SK-N-SH treated with all-trans-retinoic acid at 6 μM for 48 hours (cell line): ENCODE results near the gene PLAGL1.

Experiments
- ATAC-seq: fragments of 200-7000 bp; cut with Tn5 transposase; 3 replicates; pipeline ENCODE4 v1.9.1; 2020; ENCODE audit warnings: mild to moderate bottlenecking, moderate library complexity
- ARNTL ChIP-seq: fragments of 450-650 bp; formaldehyde crosslinking; IDR thresholded peaks from 2 replicates; pipeline ENCODE4 v1.5.0; 2020; ENCODE audit warnings: low read depth, mild to moderate bottlenecking, moderate library complexity, borderline replicate concordance
- BACH2 ChIP-seq: fragments of 250-450 bp; sonication (Bioruptor Pico); IDR thresholded peaks from 2 replicates; pipeline ENCODE4 v1.9.0; 2021; ENCODE audit warnings: mild to moderate bottlenecking, borderline replicate concordance
- CSDC2 ChIP-seq: fragments of 250-450 bp; sonication (Bioruptor Pico); IDR thresholded peaks from 2 replicates; pipeline ENCODE4 v1.5.0; 2020; ENCODE audit warnings: mild to moderate bottlenecking, moderate library complexity
- ESRRG ChIP-seq: fragments of 250-450 bp; sonication (Bioruptor Pico); IDR thresholded peaks from 2 replicates; pipeline ENCODE4 v1.6.1; 2021; ENCODE audit warnings: mild to moderate bottlenecking
- GLIS3 ChIP-seq: fragments of 250-450 bp; sonication (Bioruptor Pico); IDR thresholded peaks from 2 replicates; pipeline ENCODE4 v1.5.0; 2020; ENCODE audit warnings: mild to moderate bottlenecking, moderate library complexity
- ISL1 ChIP-seq: fragments of 250-450 bp; sonication (Bioruptor Pico); IDR thresholded peaks from 2 replicates; pipeline ENCODE4 v2.1.2; 2022; ENCODE audit warnings: mild to moderate bottlenecking, moderate library complexity
- OSR1 ChIP-seq: fragments of 250-450 bp; sonication (Bioruptor Pico); IDR thresholded peaks from 2 replicates; pipeline ENCODE4 v1.8.0; 2022; ENCODE audit warnings: moderate library complexity, mild to moderate bottlenecking, inconsistent platforms
- PPARA ChIP-seq: fragments of 250-450 bp; sonication (Bioruptor Pico); IDR thresholded peaks from 2 replicates; pipeline ENCODE4 v1.5.0; 2020; ENCODE audit warnings: mild to moderate bottlenecking, borderline replicate concordance
- RARB ChIP-seq: fragments of 250-450 bp; sonication (Bioruptor Pico); IDR thresholded peaks from 2 replicates; pipeline ENCODE4 v1.8.0; 2021; ENCODE audit warnings: mild to moderate bottlenecking, moderate library complexity
- SNAI2 ChIP-seq: fragments of 250-450 bp; sonication (Bioruptor Pico); IDR thresholded peaks from 2 replicates; pipeline ENCODE4 v1.5.0; 2020; ENCODE audit warnings: mild to moderate bottlenecking, moderate library complexity
- TCF4 ChIP-seq: fragments of 250-450 bp; sonication (Bioruptor Pico); IDR thresholded peaks from 2 replicates; pipeline ENCODE4 v1.8.0; 2021; ENCODE audit warnings: mild to moderate bottlenecking, moderate library complexity, borderline replicate concordance
- TOX ChIP-seq: fragments of 250-450 bp; sonication (Bioruptor Pico); IDR thresholded peaks from 2 replicates; pipeline ENCODE4 v1.8.0; 2021; ENCODE audit warnings: mild to moderate bottlenecking, moderate library complexity, borderline replicate concordance
- ZFP3 ChIP-seq: fragments of 250-450 bp; sonication (Bioruptor Pico); IDR thresholded peaks from 2 replicates; pipeline ENCODE4 v1.5.0; 2020; ENCODE audit warnings: mild to moderate bottlenecking, moderate library complexity
- ZFP30 ChIP-seq: fragments of 450-650 bp; formaldehyde crosslinking; IDR thresholded peaks from 2 replicates; pipeline ENCODE4 v1.5.0; 2022; ENCODE audit warnings: mild to moderate bottlenecking, moderate library complexity
- ZNF565 ChIP-seq: fragments of 450-650 bp; formaldehyde crosslinking; conservative IDR thresholded peaks from 2 replicates; pipeline ENCODE4 v1.5.0; 2020; ENCODE audit warnings: low read depth, mild to moderate bottlenecking, moderate library complexity
- ZNF70 ChIP-seq: fragments of 450-650 bp; formaldehyde crosslinking; IDR thresholded peaks from 2 replicates; pipeline ENCODE4 v1.5.0; 2020; ENCODE audit warnings: mild to moderate bottlenecking, moderate library complexity
- ZNF8 ChIP-seq: fragments of 450-650 bp; formaldehyde crosslinking; IDR thresholded peaks from 2 replicates; pipeline ENCODE4 v1.5.0; 2020; ENCODE audit warnings: mild to moderate bottlenecking, moderate library complexity
- TF ChIP-seq, protein P1 (sequence below): fragments of 250-450 bp; sonication (Bioruptor Pico); IDR thresholded peaks from 2 replicates; pipeline ENCODE4 v1.5.0; 2020; ENCODE audit warnings: mild to moderate bottlenecking, moderate library complexity
- TF ChIP-seq, protein P2 (sequence below): fragments of 250-450 bp; sonication (Bioruptor Pico); IDR thresholded peaks from 2 replicates; pipeline ENCODE4 v1.5.1; 2020; ENCODE audit warnings: low read depth, mild to moderate bottlenecking, moderate library complexity
- TF ChIP-seq, protein P3 (sequence below): fragments of 250-450 bp; sonication (Bioruptor Pico); IDR thresholded peaks from 2 replicates; pipeline ENCODE4 v1.5.1; 2021; ENCODE audit warnings: mild to moderate bottlenecking, moderate library complexity
- TF ChIP-seq, protein P4 (sequence below): fragments of 250-450 bp; sonication (Bioruptor Pico); IDR thresholded peaks from 2 replicates; pipeline ENCODE4 v1.8.0; 2020; ENCODE audit warnings: mild to moderate bottlenecking, moderate library complexity, borderline replicate concordance

The PLAGL1 gene

DNA sequence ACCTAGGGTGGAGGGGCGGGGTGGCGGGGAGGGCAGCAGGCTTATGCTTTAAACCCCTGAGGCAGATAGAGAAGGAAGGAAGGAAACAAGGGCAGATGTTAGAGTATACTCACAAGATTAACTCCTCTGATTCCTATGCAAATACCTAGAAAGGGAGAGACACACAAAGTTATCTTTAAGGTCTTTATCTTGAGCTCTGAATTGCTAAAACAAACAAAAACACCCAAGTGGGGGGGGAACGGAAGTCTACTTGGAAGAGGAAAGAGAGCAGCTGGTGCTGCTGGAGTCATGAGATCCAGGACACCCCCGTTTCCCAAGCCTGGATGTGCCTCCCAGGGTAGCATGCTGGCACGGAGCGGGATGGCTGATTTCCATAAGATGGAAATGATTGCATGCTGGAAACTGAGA, 43.4 kb downstream of the PLAGL1 start:
- ATAC-seq = no peak
- TF ChIP-seq ARNTL (CRISPR knock-in tag) (no peak), CSDC2 (no peak), ISL1 (CRISPR knock-in tag) (no peak), ZNF70 (CRISPR knock-in tag) (no peak), ESRRG (no peak), TOX (no peak)
- TF ChIP-seq, protein P1, sequence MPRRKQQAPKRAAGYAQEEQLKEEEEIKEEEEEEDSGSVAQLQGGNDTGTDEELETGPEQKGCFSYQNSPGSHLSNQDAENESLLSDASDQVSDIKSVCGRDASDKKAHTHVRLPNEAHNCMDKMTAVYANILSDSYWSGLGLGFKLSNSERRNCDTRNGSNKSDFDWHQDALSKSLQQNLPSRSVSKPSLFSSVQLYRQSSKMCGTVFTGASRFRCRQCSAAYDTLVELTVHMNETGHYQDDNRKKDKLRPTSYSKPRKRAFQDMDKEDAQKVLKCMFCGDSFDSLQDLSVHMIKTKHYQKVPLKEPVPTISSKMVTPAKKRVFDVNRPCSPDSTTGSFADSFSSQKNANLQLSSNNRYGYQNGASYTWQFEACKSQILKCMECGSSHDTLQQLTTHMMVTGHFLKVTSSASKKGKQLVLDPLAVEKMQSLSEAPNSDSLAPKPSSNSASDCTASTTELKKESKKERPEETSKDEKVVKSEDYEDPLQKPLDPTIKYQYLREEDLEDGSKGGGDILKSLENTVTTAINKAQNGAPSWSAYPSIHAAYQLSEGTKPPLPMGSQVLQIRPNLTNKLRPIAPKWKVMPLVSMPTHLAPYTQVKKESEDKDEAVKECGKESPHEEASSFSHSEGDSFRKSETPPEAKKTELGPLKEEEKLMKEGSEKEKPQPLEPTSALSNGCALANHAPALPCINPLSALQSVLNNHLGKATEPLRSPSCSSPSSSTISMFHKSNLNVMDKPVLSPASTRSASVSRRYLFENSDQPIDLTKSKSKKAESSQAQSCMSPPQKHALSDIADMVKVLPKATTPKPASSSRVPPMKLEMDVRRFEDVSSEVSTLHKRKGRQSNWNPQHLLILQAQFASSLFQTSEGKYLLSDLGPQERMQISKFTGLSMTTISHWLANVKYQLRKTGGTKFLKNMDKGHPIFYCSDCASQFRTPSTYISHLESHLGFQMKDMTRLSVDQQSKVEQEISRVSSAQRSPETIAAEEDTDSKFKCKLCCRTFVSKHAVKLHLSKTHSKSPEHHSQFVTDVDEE (CRISPR knock-in tag) = no peak
- TF ChIP-seq, protein P2, sequence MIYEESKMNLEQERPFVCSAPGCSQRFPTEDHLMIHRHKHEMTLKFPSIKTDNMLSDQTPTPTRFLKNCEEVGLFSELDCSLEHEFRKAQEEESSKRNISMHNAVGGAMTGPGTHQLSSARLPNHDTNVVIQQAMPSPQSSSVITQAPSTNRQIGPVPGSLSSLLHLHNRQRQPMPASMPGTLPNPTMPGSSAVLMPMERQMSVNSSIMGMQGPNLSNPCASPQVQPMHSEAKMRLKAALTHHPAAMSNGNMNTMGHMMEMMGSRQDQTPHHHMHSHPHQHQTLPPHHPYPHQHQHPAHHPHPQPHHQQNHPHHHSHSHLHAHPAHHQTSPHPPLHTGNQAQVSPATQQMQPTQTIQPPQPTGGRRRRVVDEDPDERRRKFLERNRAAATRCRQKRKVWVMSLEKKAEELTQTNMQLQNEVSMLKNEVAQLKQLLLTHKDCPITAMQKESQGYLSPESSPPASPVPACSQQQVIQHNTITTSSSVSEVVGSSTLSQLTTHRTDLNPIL (CRISPR knock-in tag) = no peak

DNA sequence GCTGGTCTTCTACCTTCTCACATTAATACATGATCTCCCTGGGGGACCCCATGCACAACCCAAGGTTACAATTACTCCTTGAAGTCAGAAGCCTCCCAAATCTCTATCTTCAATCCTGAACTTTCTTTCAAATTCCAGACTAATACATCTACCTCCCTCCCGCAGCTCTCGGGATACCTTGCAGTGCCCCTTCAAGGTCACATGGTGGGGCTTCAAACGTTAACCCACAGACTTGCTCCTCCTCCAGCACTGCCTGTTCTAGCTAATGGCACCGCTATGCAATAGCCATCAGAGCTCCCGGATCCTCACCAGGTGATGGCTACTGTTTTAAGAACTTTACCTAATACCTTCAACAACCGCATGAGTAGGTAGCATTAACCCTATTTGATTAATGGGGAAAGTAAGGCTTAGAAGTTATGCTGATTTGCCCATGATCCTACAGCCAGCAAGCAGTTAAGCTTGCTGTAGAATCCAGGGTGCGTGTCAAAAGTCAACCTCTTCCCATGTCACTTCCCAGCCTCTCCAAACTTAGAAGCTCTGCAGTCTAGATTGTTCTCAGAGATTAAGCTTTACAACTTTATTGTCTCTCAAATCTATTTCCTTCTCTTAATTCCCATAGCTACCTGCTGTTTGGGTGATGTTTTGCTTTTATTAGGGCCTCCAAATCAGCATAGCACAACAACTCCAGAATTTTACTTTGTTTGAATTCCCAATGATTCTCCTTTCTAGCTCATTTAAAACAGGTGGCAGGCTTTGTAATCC, 44.7 kb downstream of the PLAGL1 start:
- no peak for ATAC-seq
- TF ChIP-seq CSDC2 (no peak), ESRRG (no peak), ZNF8 (CRISPR knock-in tag) (no peak), ZNF565 (CRISPR knock-in tag) (no peak), PPARA (CRISPR knock-in tag) (no peak), ARNTL (CRISPR knock-in tag) (no peak), RARB (CRISPR knock-in tag) (no peak), OSR1 (CRISPR knock-in tag) (no peak), BACH2 (CRISPR knock-in tag) (no peak)
- TF ChIP-seq, protein P3, sequence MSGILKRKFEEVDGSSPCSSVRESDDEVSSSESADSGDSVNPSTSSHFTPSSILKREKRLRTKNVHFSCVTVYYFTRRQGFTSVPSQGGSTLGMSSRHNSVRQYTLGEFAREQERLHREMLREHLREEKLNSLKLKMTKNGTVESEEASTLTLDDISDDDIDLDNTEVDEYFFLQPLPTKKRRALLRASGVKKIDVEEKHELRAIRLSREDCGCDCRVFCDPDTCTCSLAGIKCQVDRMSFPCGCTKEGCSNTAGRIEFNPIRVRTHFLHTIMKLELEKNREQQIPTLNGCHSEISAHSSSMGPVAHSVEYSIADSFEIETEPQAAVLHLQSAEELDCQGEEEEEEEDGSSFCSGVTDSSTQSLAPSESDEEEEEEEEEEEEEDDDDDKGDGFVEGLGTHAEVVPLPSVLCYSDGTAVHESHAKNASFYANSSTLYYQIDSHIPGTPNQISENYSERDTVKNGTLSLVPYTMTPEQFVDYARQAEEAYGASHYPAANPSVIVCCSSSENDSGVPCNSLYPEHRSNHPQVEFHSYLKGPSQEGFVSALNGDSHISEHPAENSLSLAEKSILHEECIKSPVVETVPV (CRISPR knock-in tag) = no peak
- TF ChIP-seq, protein P2 (CRISPR knock-in tag) = no peak

DNA sequence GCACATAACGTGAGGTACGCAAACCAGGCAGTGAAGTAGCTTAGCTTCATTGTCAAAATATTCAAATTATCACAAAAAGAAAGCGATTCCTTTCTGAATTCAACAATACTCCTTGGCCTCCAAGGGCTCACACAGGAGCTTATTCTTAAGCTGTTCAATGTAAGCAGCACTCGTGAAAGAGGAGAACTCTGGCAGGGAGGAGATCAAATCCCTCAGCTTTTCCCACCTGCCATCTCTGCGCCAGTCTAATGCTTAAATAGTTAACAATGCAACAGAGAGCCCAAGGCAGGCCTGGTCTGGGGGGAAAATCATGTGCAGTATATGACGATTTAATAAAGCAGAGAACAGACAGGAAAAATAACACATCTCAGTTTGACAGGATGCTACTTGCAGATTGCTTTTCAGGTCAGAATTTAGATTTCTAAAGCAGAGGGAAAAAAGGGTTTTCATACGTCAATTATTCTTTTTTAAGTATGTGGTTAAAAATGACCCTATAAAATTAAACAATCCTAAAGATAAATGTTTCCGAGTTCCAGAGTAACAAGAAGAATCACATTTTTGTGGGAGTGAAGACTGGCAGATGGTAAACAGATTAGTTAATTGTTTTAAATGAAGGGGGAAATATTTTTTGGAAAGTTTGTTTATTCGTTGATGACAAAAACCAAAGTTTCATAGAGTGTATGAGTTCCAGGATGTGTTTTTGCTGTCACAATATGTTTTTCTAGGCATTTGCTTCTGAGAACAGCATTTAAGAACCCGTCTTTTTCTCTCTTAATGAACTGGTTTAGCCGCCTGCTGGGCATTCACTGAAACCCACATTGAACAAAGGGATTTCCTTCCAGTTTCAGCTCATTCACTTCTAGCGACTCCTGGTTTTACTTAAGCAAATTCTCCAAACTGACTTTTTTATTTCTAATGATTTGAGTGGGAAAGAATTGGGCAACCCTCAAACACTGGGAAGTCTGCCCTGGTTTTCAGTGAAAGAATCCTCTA, 45.9 kb downstream of the PLAGL1 start:
- no peak for ATAC-seq
- TF ChIP-seq GLIS3 (CRISPR knock-in tag) (no peak), SNAI2 (CRISPR knock-in tag) (no peak), ZNF70 (CRISPR knock-in tag) (no peak), TCF4 (no peak), OSR1 (CRISPR knock-in tag) (no peak), ZFP3 (CRISPR knock-in tag) (no peak), ZFP30 (CRISPR knock-in tag) (no peak), PPARA (CRISPR knock-in tag) (no peak), ZNF565 (CRISPR knock-in tag) (no peak), ARNTL (CRISPR knock-in tag) (no peak), ZNF8 (CRISPR knock-in tag) (no peak), CSDC2 (no peak), BACH2 (CRISPR knock-in tag) (no peak)
- TF ChIP-seq, protein P4, sequence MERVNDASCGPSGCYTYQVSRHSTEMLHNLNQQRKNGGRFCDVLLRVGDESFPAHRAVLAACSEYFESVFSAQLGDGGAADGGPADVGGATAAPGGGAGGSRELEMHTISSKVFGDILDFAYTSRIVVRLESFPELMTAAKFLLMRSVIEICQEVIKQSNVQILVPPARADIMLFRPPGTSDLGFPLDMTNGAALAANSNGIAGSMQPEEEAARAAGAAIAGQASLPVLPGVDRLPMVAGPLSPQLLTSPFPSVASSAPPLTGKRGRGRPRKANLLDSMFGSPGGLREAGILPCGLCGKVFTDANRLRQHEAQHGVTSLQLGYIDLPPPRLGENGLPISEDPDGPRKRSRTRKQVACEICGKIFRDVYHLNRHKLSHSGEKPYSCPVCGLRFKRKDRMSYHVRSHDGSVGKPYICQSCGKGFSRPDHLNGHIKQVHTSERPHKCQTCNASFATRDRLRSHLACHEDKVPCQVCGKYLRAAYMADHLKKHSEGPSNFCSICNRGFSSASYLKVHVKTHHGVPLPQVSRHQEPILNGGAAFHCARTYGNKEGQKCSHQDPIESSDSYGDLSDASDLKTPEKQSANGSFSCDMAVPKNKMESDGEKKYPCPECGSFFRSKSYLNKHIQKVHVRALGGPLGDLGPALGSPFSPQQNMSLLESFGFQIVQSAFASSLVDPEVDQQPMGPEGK (CRISPR knock-in tag) = no peak
- TF ChIP-seq, protein P1 (CRISPR knock-in tag) = no peak
- TF ChIP-seq, protein P3 (CRISPR knock-in tag) = no peak
